ENCODE results near the gene ATG2B. TPM values are rescaled to one million over a fixed set of nuclear protein-coding genes. Genes with fewer than 3 reads are reported as not detected.

The ATG2B gene
- total RNA-seq, 6 experiments from 2014 or later: 13.9 to 24.4 (median 16.3) TPM

DNA sequence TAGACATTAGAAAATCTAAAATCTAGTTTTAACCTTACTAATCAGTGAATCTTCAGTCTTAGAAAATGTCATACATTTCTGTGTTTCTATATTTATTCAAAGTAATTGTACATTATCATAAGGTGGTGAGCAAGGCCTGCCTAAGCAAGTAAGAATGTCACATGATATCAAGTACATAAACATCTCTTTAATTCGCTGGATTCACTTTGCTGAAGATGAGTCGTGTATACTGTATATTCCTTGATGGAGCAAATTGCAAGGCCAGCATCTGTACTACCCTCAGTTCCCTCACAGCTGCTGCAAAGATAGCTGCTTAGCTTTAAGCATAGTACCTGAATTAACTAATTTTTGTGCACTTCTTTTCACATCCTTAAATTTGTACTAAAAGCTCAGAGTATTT, 20.3 kb upstream of the ATG2B start:
- Histone ChIP-seq H3K4me3 (no peak overlapping the region), H3K36me3 (peaks cover 0 to 12% (median 0%) of the 10 kb centered on the region in 4 donors), H3K27ac (no peak overlapping the region), H3K4me1 (no peaks in the 10 kb centered on the region), H3K9me3 (no peaks in the 10 kb centered on the region), H3K27me3 (no peaks in the 10 kb centered on the region)
- 92% methylated on average over 2 of the region's 2 CpGs for WGBS (ENCODE audit: insufficient coverage, low coverage, low lambda C conversion rate, missing lambda C conversion rate)
- TF ChIP-seq POLR2A (IDR thresholded peaks at IDR 0.05): no peak
- TF ChIP-seq, protein P1, sequence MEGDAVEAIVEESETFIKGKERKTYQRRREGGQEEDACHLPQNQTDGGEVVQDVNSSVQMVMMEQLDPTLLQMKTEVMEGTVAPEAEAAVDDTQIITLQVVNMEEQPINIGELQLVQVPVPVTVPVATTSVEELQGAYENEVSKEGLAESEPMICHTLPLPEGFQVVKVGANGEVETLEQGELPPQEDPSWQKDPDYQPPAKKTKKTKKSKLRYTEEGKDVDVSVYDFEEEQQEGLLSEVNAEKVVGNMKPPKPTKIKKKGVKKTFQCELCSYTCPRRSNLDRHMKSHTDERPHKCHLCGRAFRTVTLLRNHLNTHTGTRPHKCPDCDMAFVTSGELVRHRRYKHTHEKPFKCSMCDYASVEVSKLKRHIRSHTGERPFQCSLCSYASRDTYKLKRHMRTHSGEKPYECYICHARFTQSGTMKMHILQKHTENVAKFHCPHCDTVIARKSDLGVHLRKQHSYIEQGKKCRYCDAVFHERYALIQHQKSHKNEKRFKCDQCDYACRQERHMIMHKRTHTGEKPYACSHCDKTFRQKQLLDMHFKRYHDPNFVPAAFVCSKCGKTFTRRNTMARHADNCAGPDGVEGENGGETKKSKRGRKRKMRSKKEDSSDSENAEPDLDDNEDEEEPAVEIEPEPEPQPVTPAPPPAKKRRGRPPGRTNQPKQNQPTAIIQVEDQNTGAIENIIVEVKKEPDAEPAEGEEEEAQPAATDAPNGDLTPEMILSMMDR (IDR thresholded peaks at IDR 0.05): no peak
- no peak for DNase-seq
- no peak for ATAC-seq
- intact Hi-C loops (cut with DNase I): no loop called here

DNA sequence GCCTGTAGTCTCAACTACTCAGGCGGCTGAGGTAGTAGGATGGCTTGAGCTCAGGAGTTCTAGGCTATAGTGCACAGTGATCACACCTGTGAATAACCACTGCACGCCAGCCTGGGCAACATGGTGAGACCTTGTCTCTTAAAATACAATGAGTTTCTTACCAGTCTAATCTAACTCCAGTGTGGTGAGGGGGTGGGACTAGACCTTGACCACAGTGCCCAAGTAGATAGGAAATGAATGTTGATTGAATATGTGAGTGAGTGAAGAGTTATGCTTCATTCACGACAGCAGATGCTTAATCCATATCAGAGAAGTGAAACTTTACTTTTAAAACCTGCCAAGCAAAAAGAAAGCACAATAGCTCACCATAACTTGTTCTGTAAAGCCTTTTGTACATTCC, 17.6 kb upstream of the ATG2B start:
- H3K27ac ChIP-seq: no peak overlapping the region
- DNase-seq: no peak
- H3K9me3 ChIP-seq: no peaks in the 10 kb centered on the region
- H3K4me1 ChIP-seq: no peaks in the 10 kb centered on the region
- no peak overlapping the region for H3K4me3 ChIP-seq
- ATAC-seq: no peak
- peaks cover 0 to 7% (median 0%) of the 10 kb centered on the region in 4 donors for H3K36me3 ChIP-seq
- intact Hi-C loops (cut with DNase I): no loop called here
- 84% methylated on average over 3 of the region's 3 CpGs for WGBS (ENCODE audit: insufficient coverage, low coverage, low lambda C conversion rate, missing lambda C conversion rate)
- no peaks in the 10 kb centered on the region for H3K27me3 ChIP-seq
- TF ChIP-seq POLR2A (IDR thresholded peaks at IDR 0.05): no peak
- TF ChIP-seq, protein P1 (IDR thresholded peaks at IDR 0.05): no peak

DNA sequence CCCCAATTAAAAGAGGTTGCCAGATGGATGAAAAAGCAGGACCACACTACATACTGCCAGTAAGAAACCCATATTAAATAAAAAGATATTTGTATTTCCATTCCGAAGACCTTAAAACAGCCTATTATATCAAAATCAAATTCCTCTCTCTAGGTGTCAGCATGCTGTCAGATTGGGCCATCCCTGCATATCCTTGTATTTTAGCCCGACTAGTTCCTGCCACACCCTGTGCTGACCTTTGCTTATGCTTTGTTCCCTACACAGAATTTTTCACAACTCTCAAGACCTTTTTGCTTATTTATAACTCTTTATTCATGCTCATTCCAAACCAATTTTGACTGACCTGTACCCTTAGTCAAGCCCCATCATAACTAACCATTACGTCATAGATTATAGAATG, 13.0 kb upstream of the ATG2B start:
- no peaks in the 10 kb centered on the region for H3K9me3 ChIP-seq
- TF ChIP-seq, protein P1 (IDR thresholded peaks at IDR 0.05): no peak
- TF ChIP-seq POLR2A (IDR thresholded peaks at IDR 0.05): no peak
- H3K27me3 ChIP-seq: no peaks in the 10 kb centered on the region
- no peaks in the 10 kb centered on the region for H3K36me3 ChIP-seq
- H3K4me1 ChIP-seq: no peaks in the 10 kb centered on the region
- H3K4me3 ChIP-seq: no peak overlapping the region
- DNase-seq (no peak), ATAC-seq (no peak)
- intact Hi-C loops (cut with DNase I): no loop called here
- WGBS (ENCODE audit: insufficient coverage, low coverage, low lambda C conversion rate, missing lambda C conversion rate): 87% methylated on average over 3 of the region's 3 CpGs
- H3K27ac ChIP-seq: no peak overlapping the region

DNA sequence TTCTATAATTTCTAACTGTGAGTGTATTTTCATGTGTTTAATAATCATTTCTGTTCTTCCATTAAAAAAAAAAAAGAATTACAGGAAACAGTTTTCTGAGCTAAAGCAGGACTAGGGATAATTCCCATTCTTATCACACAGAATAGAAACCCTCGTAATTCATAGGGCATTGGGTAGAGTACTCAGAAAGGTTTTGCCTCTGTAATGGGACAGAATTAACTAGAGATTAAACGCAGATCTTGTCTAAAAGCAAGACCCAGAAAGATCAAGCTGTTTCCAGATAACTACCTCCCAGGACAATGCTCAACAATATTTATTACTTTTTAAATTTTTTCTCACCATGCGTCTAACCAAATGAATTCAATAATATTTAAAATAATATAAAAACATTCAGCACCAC, 10.4 kb upstream of the ATG2B start:
- ATAC-seq (no peak), DNase-seq (no peak)
- Histone ChIP-seq H3K4me1 (no peaks in the 10 kb centered on the region), H3K36me3 (no peaks in the 10 kb centered on the region), H3K27me3 (no peaks in the 10 kb centered on the region), H3K27ac (no peak overlapping the region), H3K9me3 (no peaks in the 10 kb centered on the region), H3K4me3 (no peak overlapping the region)
- no peak for TF ChIP-seq POLR2A (IDR thresholded peaks at IDR 0.05)
- TF ChIP-seq, protein P1 (IDR thresholded peaks at IDR 0.05): no peak
- intact Hi-C loops (cut with DNase I): no loop called here
- WGBS (ENCODE audit: insufficient coverage, low coverage, low lambda C conversion rate, missing lambda C conversion rate): 96% methylated on average over 3 of the region's 3 CpGs

DNA sequence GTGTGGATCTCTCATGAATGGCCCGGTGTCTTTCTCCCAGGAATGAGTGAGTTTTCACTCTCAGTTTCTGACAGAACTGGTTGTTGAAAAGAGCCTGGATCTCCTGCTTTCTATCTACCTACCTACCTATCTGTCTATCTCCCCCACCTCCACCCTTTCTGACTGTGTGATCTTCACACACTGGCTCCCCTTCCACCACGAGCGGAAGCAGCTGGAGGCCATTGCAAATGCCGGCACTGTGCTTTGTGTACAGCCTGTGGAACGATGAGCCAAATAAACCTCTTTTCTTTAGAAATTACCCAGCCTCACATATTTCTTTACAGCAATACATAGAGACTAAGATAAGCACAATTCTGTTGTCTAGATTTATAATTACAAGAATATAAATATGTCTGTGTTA, 7.4 kb upstream of the ATG2B start:
- intact Hi-C loops (cut with DNase I): no loop called here
- no peak for ATAC-seq
- no peak for DNase-seq
- Histone ChIP-seq H3K36me3 (no peaks in the 10 kb centered on the region), H3K4me3 (no peak overlapping the region), H3K27ac (no peak overlapping the region), H3K4me1 (no peaks in the 10 kb centered on the region), H3K27me3 (no peaks in the 10 kb centered on the region), H3K9me3 (no peaks in the 10 kb centered on the region)
- TF ChIP-seq, protein P1 (IDR thresholded peaks at IDR 0.05): no peak
- TF ChIP-seq POLR2A (IDR thresholded peaks at IDR 0.05): no peak
- 94% methylated on average over 4 of the region's 5 CpGs for WGBS (ENCODE audit: insufficient coverage, low coverage, low lambda C conversion rate, missing lambda C conversion rate)
